NT2/D1 (cell line): ENCODE data around the gene SDK1.

Experiments
- SUZ12 ChIP-seq: IDR thresholded peaks from 2 replicates; pipeline ENCODE4 v1.6.1; 2011; ENCODE audit not compliant: insufficient read length, insufficient read depth; ENCODE audit errors: extremely low read depth
- YY1 ChIP-seq: IDR thresholded peaks from 2 replicates; pipeline ENCODE4 v1.6.1; 2011; ENCODE audit not compliant: insufficient read length, insufficient read depth
- ZNF274 ChIP-seq: IDR thresholded peaks from 2 replicates; pipeline ENCODE4 v1.6.1; 2011; ENCODE audit warnings: mild to moderate bottlenecking, low read depth, low read length

DNA sequence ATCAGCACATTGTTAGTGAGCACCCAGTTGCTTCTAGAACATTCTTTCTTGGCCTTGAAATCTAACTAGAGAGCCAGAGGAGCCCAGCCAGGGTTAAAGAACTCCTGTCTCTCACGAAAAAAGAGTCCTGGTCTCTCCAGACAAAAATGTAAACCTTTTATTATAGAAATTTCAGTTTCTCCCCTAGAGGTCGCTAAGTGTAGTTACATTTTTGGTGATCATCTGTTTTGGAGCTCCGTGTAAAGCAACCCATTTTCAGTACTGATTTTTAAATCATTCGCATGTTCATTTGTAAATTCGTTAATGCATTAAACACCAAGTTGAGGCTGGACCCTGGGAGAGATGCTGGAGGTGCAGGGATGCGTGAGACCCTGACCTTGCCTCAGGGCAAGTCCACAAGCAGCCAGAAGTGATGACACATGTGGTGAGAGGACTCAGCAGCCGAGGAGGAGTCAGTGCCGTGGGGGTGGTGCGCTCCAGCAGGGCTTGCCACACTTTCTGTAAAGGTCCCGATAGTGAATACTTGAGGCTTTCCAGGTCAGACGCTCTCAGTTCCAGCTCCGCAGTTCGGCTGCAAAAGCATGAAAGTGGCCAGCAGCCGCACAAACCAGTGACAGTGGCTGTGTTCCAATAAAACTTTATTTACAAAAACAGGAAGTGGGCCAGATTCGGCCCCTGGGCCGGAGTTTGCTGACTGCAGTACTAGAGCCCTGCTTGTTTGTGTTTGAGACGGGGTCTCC lies 802.5 kb downstream of the SDK1 start:
- TF ChIP-seq ZNF274 (no peak), YY1 (no peak), SUZ12 (no peak)
